Right atrium auricular region (tissue), 2 donors: ENCODE measurements around the gene DGKK. TPM values are rescaled to one million over a fixed set of nuclear protein-coding genes. Genes with fewer than 3 reads are reported as not detected.

Experiments used
- DNase-seq: peaks from one replicate; pipeline ENCODE4 v3.0.0-alpha.2; 2019; ENCODE audit warnings: low spot score
- H3K27ac ChIP-seq, 2 donors: fragments of 200-600 bp; sonication (generic); 1 replicate in 1 of 2; 2 replicates in 1 of 2; pipeline ENCODE4 v1.5.1; 2016 to 2019
- H3K27me3 ChIP-seq, 2 donors: fragments of 200-600 bp; sonication (generic); one replicate each; pipeline versions ENCODE4 v1.5.1 to v1.6.0; 2017 to 2019
- H3K36me3 ChIP-seq: fragments of 200-600 bp; sonication (generic); one replicate; pipeline ENCODE4 v1.5.1; 2016
- H3K4me1 ChIP-seq, 2 donors: fragments of 200-600 bp; sonication (generic); one replicate each; pipeline versions ENCODE4 v1.5.1 to v1.6.0; 2017 to 2019
- H3K4me3 ChIP-seq, 2 donors: fragments of 200-600 bp; sonication (generic); 1 replicate in 1 of 2; 2 replicates in 1 of 2; pipeline ENCODE4 v1.5.1; 2017 to 2019; ENCODE audit warnings: mild to moderate bottlenecking in 1 of 2, moderate library complexity in 1 of 2
- H3K9me3 ChIP-seq, 2 donors: fragments of 200-600 bp; sonication (generic); one replicate each; pipeline ENCODE4 v1.5.1; 2019
- total RNA-seq, 2 donors: library from RNA; depleted of rRNA; stranded (reverse); fragments of >200 nt; gene quantifications; one replicate each; pipeline ENCODE4 v1.1.0, GENCODE V29; 2016
- TF ChIP-seq, protein P1 (sequence below), 2 donors: fragments of 200-600 bp; sonication (generic); IDR thresholded peaks; one replicate each; pipeline ENCODE4 v1.5.1; 2019; ENCODE audit warnings: antibody characterized with exemption in 2 of 2

The DGKK gene
- total RNA-seq, 2 donors from 2014 or later: not detected

DNA sequence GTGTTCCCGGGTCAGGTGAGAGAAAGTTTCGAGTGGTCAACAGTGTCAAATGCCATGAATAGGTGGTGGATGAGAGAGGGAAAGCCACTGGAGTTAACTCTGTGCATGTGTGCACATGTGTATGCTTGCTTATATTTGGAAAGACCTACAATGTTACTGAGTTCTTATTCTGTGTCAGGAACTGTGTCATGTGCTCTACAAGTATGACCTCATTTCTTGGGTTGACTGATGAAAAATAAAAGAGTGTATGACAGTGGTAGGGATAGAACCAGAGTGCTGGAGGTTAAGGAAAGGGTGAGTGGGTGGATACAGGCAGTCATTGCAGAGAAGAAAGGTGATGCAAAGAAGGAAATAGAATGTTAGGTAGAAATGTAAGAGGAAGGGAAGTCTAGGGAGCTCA is 22.1 kb upstream of the DGKK start:
- Histone ChIP-seq H3K27me3 (no peaks in the 10 kb centered on the region), H3K4me1 (no peaks in the 10 kb centered on the region), H3K27ac (no peak overlapping the region), H3K36me3 (no peaks in the 10 kb centered on the region), H3K9me3 (no peaks in the 10 kb centered on the region), H3K4me3 (no peak overlapping the region)
- DNase-seq: no peak
- TF ChIP-seq, protein P1, sequence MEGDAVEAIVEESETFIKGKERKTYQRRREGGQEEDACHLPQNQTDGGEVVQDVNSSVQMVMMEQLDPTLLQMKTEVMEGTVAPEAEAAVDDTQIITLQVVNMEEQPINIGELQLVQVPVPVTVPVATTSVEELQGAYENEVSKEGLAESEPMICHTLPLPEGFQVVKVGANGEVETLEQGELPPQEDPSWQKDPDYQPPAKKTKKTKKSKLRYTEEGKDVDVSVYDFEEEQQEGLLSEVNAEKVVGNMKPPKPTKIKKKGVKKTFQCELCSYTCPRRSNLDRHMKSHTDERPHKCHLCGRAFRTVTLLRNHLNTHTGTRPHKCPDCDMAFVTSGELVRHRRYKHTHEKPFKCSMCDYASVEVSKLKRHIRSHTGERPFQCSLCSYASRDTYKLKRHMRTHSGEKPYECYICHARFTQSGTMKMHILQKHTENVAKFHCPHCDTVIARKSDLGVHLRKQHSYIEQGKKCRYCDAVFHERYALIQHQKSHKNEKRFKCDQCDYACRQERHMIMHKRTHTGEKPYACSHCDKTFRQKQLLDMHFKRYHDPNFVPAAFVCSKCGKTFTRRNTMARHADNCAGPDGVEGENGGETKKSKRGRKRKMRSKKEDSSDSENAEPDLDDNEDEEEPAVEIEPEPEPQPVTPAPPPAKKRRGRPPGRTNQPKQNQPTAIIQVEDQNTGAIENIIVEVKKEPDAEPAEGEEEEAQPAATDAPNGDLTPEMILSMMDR (IDR thresholded peaks at IDR 0.05): no peak

- Histone ChIP-seq H3K4me1 (no peaks in the 10 kb centered on the region), H3K9me3 (peaks cover 0 to 7% of the 10 kb centered on the region in 2 donors), H3K4me3 (no peak overlapping the region), H3K27ac (no peak overlapping the region), H3K27me3 (no peaks in the 10 kb centered on the region), H3K36me3 (no peaks in the 10 kb centered on the region)
- DNase-seq: no peak
- TF ChIP-seq, protein P1 (IDR thresholded peaks at IDR 0.05): no peak
Observed at GRCh38 chrX:50484662-50485061, 14.0 kb upstream of the DGKK start.

DNA sequence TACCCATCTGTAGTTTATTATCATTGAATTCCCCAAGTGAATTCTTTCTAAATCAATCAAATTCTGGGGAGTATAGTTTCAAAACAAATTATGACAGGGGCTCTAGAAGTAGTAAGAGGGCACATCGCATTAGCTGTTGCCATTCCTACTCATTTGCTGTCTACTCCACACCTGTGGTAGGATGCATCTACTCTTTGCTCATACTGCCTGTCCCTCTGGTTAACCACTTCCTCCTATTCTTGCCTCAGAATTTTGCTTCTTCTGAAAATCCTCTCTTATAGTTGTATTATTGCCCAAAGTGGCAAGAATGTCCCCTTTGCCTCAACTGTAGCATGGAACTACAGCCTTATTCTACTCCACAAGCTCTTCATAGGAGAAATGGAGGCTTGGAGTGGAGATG is 12.7 kb upstream of the DGKK start:
- DNase-seq: no peak
- TF ChIP-seq, protein P1 (IDR thresholded peaks at IDR 0.05): no peak
- H3K27ac ChIP-seq: no peak overlapping the region
- H3K4me1 ChIP-seq: no peaks in the 10 kb centered on the region
- H3K36me3 ChIP-seq: no peaks in the 10 kb centered on the region
- H3K9me3 ChIP-seq: peaks cover 0 to 7% of the 10 kb centered on the region in 2 donors
- no peaks in the 10 kb centered on the region for H3K27me3 ChIP-seq
- H3K4me3 ChIP-seq: no peak overlapping the region

DNA sequence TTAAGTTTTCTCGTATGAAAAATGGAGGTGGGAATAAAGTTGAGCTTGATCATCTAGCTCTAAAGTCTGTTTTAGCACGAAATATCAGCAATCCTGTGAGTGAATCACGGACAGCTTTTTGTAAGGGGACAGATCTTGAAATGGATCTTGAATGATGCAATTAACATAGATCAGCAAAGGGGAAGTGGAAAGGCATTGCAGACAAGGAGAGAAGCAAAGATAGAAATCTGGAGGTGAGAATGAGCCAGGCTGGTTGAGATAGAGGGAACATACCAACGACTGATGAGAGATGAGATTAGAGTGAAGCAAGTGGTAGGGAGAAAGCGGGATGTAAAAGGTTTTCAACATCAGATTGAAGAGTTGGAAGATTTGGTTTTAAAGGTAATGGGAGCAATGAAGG is 4.6 kb upstream of the DGKK start:
- TF ChIP-seq, protein P1 (IDR thresholded peaks at IDR 0.05): no peak
- Histone ChIP-seq H3K4me1 (peaks cover 0 to 11% of the 10 kb centered on the region in 2 donors), H3K27me3 (peaks cover 10 to 12% of the 10 kb centered on the region in 2 donors), H3K9me3 (no peaks in the 10 kb centered on the region), H3K4me3 (no peak overlapping the region), H3K27ac (no peak overlapping the region), H3K36me3 (no peaks in the 10 kb centered on the region)
- DNase-seq: no peak

DNA sequence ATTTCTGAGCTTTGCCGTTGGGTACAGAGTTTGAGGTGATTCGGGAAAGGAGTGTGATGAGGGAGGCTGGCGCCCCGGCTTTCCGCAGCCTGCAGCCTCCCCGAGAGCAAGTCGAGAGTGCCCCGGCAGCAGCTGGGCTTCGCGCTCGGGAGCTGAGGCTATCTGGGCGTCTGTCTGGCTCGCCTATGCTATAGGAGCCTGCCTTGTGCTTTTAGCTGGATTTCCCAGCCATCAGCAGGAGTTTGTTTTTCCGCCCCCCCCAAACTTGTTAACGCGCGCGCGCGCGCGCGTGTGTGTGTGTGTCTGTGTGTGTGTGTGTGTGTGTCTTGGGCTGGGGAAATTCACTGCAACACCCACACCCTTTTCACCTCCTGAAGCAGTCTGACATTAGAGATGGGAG is 765 bp upstream of the DGKK start:
- H3K27me3 ChIP-seq: peaks cover 10 to 31% of the 10 kb centered on the region in 2 donors
- TF ChIP-seq, protein P1 (IDR thresholded peaks at IDR 0.05): no peak
- no peaks in the 10 kb centered on the region for H3K9me3 ChIP-seq
- no peak overlapping the region for H3K4me3 ChIP-seq
- H3K27ac ChIP-seq: no peak overlapping the region
- no peaks in the 10 kb centered on the region for H3K36me3 ChIP-seq
- peaks cover 0 to 11% of the 10 kb centered on the region in 2 donors for H3K4me1 ChIP-seq
- DNase-seq: no peak

GRCh38 chrX:50469206-50469605 is 1.4 kb downstream of the DGKK start:
- Histone ChIP-seq H3K4me3 (no peak overlapping the region), H3K27me3 (peaks cover 10 to 41% of the 10 kb centered on the region in 2 donors), H3K4me1 (peaks cover 0 to 11% of the 10 kb centered on the region in 2 donors), H3K36me3 (no peaks in the 10 kb centered on the region), H3K27ac (no peak overlapping the region), H3K9me3 (no peaks in the 10 kb centered on the region)
- TF ChIP-seq, protein P1 (IDR thresholded peaks at IDR 0.05): no peak
- no peak for DNase-seq
